ENCODE data around the gene LRIG1.
A peak's percentile ranks its signal among the peaks of the same experiment; 100 is the strongest.

Gene LRIG1

GRCh38 chr3:66525771-66526170 lies 24.9 kb upstream of the LRIG1 start:
- TF ChIP-seq POLR2A (IDR thresholded peaks at IDR 0.05; ENCODE audit: low read depth, low read length) = no peak
- no peak for DNase-seq (ENCODE audit: insufficient read length, low spot score)
- no peak for FAIRE-seq

- no peak for TF ChIP-seq POLR2A (IDR thresholded peaks at IDR 0.05; ENCODE audit: low read depth, low read length)
- no peak for DNase-seq (ENCODE audit: insufficient read length, low spot score)
- FAIRE-seq = no peak
Observed at GRCh38 chr3:66520724-66521123, 19.9 kb upstream of the LRIG1 start.

- DNase-seq (ENCODE audit: insufficient read length, low spot score) (no peak), FAIRE-seq (no peak)
- no peak for TF ChIP-seq POLR2A (IDR thresholded peaks at IDR 0.05; ENCODE audit: low read depth, low read length)
Observed at GRCh38 chr3:66518644-66519043, 17.8 kb upstream of the LRIG1 start.

GRCh38 chr3:66518126-66518525 lies 17.3 kb upstream of the LRIG1 start:
- FAIRE-seq = no peak
- DNase-seq (ENCODE audit: insufficient read length, low spot score) = no peak
- no peak for TF ChIP-seq POLR2A (IDR thresholded peaks at IDR 0.05; ENCODE audit: low read depth, low read length)

GRCh38 chr3:66517241-66517640 lies 16.4 kb upstream of the LRIG1 start:
- DNase-seq (ENCODE audit: insufficient read length, low spot score) (no peak), FAIRE-seq (no peak)
- TF ChIP-seq POLR2A (IDR thresholded peaks at IDR 0.05; ENCODE audit: low read depth, low read length) = no peak

- DNase-seq (ENCODE audit: insufficient read length, low spot score) (no peak), FAIRE-seq (no peak)
- no peak for TF ChIP-seq POLR2A (IDR thresholded peaks at IDR 0.05; ENCODE audit: low read depth, low read length)
Observed at GRCh38 chr3:66508461-66508860, 7.6 kb upstream of the LRIG1 start.

- FAIRE-seq = no peak
- TF ChIP-seq POLR2A (IDR thresholded peaks at IDR 0.05; ENCODE audit: low read depth, low read length) = no peak
- DNase-seq (ENCODE audit: insufficient read length, low spot score) = no peak
Observed at GRCh38 chr3:66507423-66508260, 6.8 kb upstream of the LRIG1 start.

- FAIRE-seq = no peak
- TF ChIP-seq POLR2A (IDR thresholded peaks at IDR 0.05; ENCODE audit: low read depth, low read length) = no peak
Observed at GRCh38 chr3:66506154-66506553, 5.3 kb upstream of the LRIG1 start.

GRCh38 chr3:66504850-66505641 lies 4.2 kb upstream of the LRIG1 start:
- DNase-seq (ENCODE audit: insufficient read length, low spot score) (no peak), FAIRE-seq (no peak)
- no peak for TF ChIP-seq POLR2A (IDR thresholded peaks at IDR 0.05; ENCODE audit: low read depth, low read length)

More at GRCh38 chr3:66506154-66506553, 5.3 kb upstream of the LRIG1 start:
- DNase-seq (ENCODE audit: insufficient read length, low spot score) = no peak

- no peak for TF ChIP-seq POLR2A (IDR thresholded peaks at IDR 0.05; ENCODE audit: low read depth, low read length)
- DNase-seq (ENCODE audit: insufficient read length, low spot score) (no peak), FAIRE-seq (no peak)
Observed at GRCh38 chr3:66502981-66503380, 2.2 kb upstream of the LRIG1 start.

- DNase-seq (ENCODE audit: insufficient read length, low spot score) (no peak), FAIRE-seq (no peak)
- TF ChIP-seq POLR2A (IDR thresholded peaks at IDR 0.05; ENCODE audit: low read depth, low read length) = no peak
Observed at GRCh38 chr3:66502245-66502874, 1.5 kb upstream of the LRIG1 start.

- TF ChIP-seq POLR2A (IDR thresholded peaks at IDR 0.05; ENCODE audit: low read depth, low read length) = no peak
- no peak for DNase-seq (ENCODE audit: insufficient read length, low spot score)
- no peak for FAIRE-seq
Observed at GRCh38 chr3:66501483-66502244, 842 bp upstream of the LRIG1 start.

- TF ChIP-seq POLR2A (IDR thresholded peaks at IDR 0.05; ENCODE audit: low read depth, low read length) = no peak
- no peak for FAIRE-seq
- peak; percentile 37 for DNase-seq (ENCODE audit: insufficient read length, low spot score)
Observed at GRCh38 chr3:66499881-66500575, 794 bp downstream of the LRIG1 start.

Measured in H54 (cell line).